GM23248 (cell line): ENCODE results near the gene FAM163B. TPM values are rescaled to one million over a fixed set of nuclear protein-coding genes. Genes with fewer than 3 reads are reported as not detected.

Source experiments
- DNase-seq: peaks from one replicate; pipeline ENCODE4 v3.0.0-alpha.2; 2015
- H2AFZ ChIP-seq: fragments of 200-600 bp; sonication (generic); 2 replicates; pipeline ENCODE4 v1.6.1; 2016; ENCODE audit warnings: antibody characterized with exemption
- H3F3A ChIP-seq: fragments of 200-600 bp; sonication (generic); 2 replicates; pipeline ENCODE4 v1.6.1; 2016; ENCODE audit warnings: mild to moderate bottlenecking, antibody characterized with exemption, mixed run types; ENCODE audit not compliant: insufficient read depth
- H3K27ac ChIP-seq: fragments of 200-600 bp; sonication (generic); 2 replicates; pipeline ENCODE4 v1.5.1; 2016; ENCODE audit warnings: mild to moderate bottlenecking
- H3K27me3 ChIP-seq: fragments of 200-600 bp; sonication (generic); replicated peaks from 2 replicates; pipeline ENCODE4 v1.6.1; 2016; ENCODE audit warnings: mild to moderate bottlenecking; ENCODE audit not compliant: insufficient read depth
- H3K36me3 ChIP-seq: fragments of 200-600 bp; sonication (generic); 2 replicates; pipeline ENCODE4 v1.6.1; 2016; ENCODE audit warnings: low read depth, mild to moderate bottlenecking
- H3K4me1 ChIP-seq: fragments of 200-600 bp; sonication (generic); 2 replicates; pipeline ENCODE4 v1.6.1; 2016; ENCODE audit warnings: mild to moderate bottlenecking; ENCODE audit not compliant: insufficient read depth
- H3K4me2 ChIP-seq: fragments of 200-600 bp; sonication (generic); one replicate; pipeline ENCODE4 v1.6.1; 2016; ENCODE audit warnings: mild to moderate bottlenecking; ENCODE audit not compliant: unreplicated experiment
- H3K4me3 ChIP-seq: fragments of 200-600 bp; sonication (generic); 2 replicates; pipeline ENCODE4 v1.5.1; 2016; ENCODE audit warnings: mild to moderate bottlenecking
- H3K79me2 ChIP-seq: fragments of 200-600 bp; sonication (generic); 2 replicates; pipeline ENCODE4 v1.6.1; 2016; ENCODE audit warnings: mild to moderate bottlenecking; ENCODE audit not compliant: insufficient read depth
- H3K9ac ChIP-seq: fragments of 200-600 bp; sonication (generic); 2 replicates; pipeline ENCODE4 v1.6.1; 2016; ENCODE audit warnings: mild to moderate bottlenecking
- H3K9me2 ChIP-seq: fragments of 200-600 bp; sonication (generic); 2 replicates; pipeline ENCODE4 v1.6.1; 2016; ENCODE audit warnings: mixed run types, mild to moderate bottlenecking, moderate library complexity; ENCODE audit not compliant: insufficient read depth
- H3K9me3 ChIP-seq: fragments of 200-600 bp; sonication (generic); one replicate; pipeline ENCODE4 v1.6.1; 2017; ENCODE audit warnings: low read depth
- H4K20me1 ChIP-seq: fragments of 200-600 bp; sonication (generic); 2 replicates; pipeline ENCODE4 v1.6.0; 2016; ENCODE audit not compliant: insufficient read depth
- EZH2 ChIP-seq: fragments of 200-600 bp; sonication (generic); IDR thresholded peaks from 2 replicates; pipeline ENCODE4 v1.6.1; 2018; ENCODE audit warnings: antibody characterized with exemption, mild to moderate bottlenecking; ENCODE audit not compliant: insufficient read depth, poor library complexity, severe bottlenecking
- EZH2phosphoT487 ChIP-seq: fragments of 200-600 bp; sonication (generic); IDR thresholded peaks from 2 replicates; pipeline ENCODE4 v1.6.1; 2018; ENCODE audit warnings: antibody characterized with exemption, moderate library complexity, mild to moderate bottlenecking, low read depth; ENCODE audit not compliant: insufficient read depth
- WGBS, 2 experiments: methylation state at CpG; one replicate each; pipeline ENCODE4 v1.1.6; 2015 to 2017; ENCODE audit warnings: low lambda C conversion rate in 2 of 2, low coverage in 1 of 2; ENCODE audit errors: missing lambda C conversion rate in 2 of 2; 5-methylcytosine and 5-hydroxymethylcytosine counted together
- in situ Hi-C: fragments of 300-500 bp; cut with MboI; formaldehyde crosslinking; loops from 2 replicates; pipeline ENCODE4 v1.15.0; 2020
- polyA plus RNA-seq: library from polyadenylated mRNA; unstranded; fragments of >200 nt; fragmentation: Nextera tagmentation; extraction: Ambion mirVana; gene quantifications from 2 replicates; pipeline ENCODE4 v1.2.1, GENCODE V29; 2016
- total RNA-seq: library from RNA; depleted of rRNA; stranded (reverse); fragments of >200 nt; shearing (Covaris generic); gene quantifications from 2 replicates; pipeline ENCODE4 v1.2.3, GENCODE V29; 2014

The FAM163B gene
- total and polyA plus RNA-seq, 2 experiments from 2014 or later, result not detected

DNA sequence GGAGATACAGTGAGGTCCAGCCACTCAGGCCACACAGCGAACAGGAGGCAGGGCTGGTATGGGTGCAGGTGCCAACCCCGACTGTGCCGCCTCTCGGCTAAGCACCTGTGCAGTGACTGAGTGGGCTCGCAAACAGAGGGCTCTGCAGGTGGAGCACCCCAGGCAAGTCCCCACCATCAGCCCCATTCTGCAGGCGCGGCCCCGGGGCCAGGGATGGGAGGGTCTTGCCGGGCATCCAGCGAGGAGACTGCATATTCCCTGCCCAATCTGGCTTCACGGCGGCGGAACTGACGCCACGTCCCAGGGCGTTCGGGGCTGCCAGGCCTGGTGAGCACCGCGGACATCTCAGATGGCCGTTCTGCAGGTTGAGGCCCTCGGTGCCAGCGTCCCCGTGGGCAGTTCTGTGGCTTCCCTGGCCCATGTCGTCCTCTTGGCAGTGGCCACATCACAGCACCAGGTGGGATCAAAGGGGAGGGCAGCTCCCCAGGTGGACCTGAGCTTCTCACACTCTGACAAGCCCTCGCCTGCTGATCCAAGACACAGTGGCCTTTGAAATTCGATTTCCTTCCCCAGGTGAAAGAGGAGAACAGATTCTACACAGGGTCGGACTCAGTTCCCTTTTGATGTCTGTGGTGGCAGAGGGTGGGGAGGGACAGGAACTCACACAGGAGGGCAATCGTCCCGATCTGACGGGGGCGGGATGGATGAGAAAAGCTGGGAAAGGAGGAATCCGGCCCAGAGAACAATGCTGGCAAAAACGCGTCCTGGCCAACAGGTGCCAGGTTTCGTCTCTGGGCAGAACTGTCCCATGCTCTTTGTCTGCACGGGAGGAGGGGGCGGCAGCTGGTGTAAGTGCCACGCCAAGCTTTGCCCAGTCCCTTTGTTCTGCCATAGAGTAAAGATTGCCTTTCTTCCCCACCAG, 45.8 kb upstream of the FAM163B start:
- H3K9ac ChIP-seq, result no peak overlapping the region
- H3K4me2 ChIP-seq, result no peak overlapping the region
- H3K27ac ChIP-seq, result no peak overlapping the region
- TF ChIP-seq EZH2, result no peak
- TF ChIP-seq EZH2phosphoT487, result no peak
- no peak overlapping the region for H2AFZ ChIP-seq
- no peaks in the 10 kb centered on the region for H3K36me3 ChIP-seq
- H3K4me1 ChIP-seq, result peaks cover 6% of the 10 kb centered on the region; the same call in 1 of the 2 replicates
- no peaks in the 10 kb centered on the region for H4K20me1 ChIP-seq
- 46 to 56% methylated on average over 26 to 38 of the region's 38 CpGs for WGBS, 2 experiments
- H3K27me3 ChIP-seq, result peaks cover 31% of the 10 kb centered on the region
- in situ Hi-C loops, result no loop called here
- no peak overlapping the region for H3K4me3 ChIP-seq
- no peaks in the 10 kb centered on the region for H3K9me2 ChIP-seq
- H3F3A ChIP-seq, result no peaks in the 10 kb centered on the region
- no peaks in the 10 kb centered on the region for H3K79me2 ChIP-seq
- DNase-seq, result no peak
- no peaks in the 10 kb centered on the region for H3K9me3 ChIP-seq

DNA sequence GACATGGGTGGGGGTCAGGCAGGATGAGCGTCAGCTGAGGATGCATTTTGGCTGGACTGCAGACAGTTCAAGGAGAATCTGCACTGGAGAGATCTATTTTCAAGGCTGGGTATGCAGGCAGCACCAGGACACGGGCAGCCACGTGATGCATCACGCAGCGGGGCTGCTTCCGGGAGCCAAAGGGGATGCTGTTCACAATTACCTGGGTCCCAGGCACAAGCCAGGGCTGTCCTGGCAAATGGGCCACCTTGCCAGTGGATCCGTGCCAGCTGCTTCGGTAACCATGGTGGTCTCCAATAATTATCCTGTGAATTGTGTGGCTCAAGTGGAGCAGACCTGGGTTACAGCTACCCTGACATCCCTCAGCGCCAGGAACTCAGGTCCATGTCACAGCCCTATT, 44.4 kb upstream of the FAM163B start:
- H3K4me3 ChIP-seq, result no peak overlapping the region
- H4K20me1 ChIP-seq, result no peaks in the 10 kb centered on the region
- H3K79me2 ChIP-seq, result no peaks in the 10 kb centered on the region
- WGBS, 2 experiments, result 40 to 45% methylated on average over 9 of the region's 9 CpGs
- H3K9me3 ChIP-seq, result no peaks in the 10 kb centered on the region
- no peaks in the 10 kb centered on the region for H3K36me3 ChIP-seq
- H3K4me2 ChIP-seq, result no peak overlapping the region
- peaks cover 2% of the 10 kb centered on the region; the same call in 1 of the 2 replicates for H3K4me1 ChIP-seq
- H3K27me3 ChIP-seq, result peaks cover 35% of the 10 kb centered on the region
- H3K27ac ChIP-seq, result no peak overlapping the region
- no peak overlapping the region for H2AFZ ChIP-seq
- no peaks in the 10 kb centered on the region for H3K9me2 ChIP-seq
- H3K9ac ChIP-seq, result no peak overlapping the region
- DNase-seq, result no peak
- no peak for TF ChIP-seq EZH2phosphoT487
- TF ChIP-seq EZH2, result no peak
- in situ Hi-C loops, result no loop called here
- H3F3A ChIP-seq, result no peaks in the 10 kb centered on the region

DNA sequence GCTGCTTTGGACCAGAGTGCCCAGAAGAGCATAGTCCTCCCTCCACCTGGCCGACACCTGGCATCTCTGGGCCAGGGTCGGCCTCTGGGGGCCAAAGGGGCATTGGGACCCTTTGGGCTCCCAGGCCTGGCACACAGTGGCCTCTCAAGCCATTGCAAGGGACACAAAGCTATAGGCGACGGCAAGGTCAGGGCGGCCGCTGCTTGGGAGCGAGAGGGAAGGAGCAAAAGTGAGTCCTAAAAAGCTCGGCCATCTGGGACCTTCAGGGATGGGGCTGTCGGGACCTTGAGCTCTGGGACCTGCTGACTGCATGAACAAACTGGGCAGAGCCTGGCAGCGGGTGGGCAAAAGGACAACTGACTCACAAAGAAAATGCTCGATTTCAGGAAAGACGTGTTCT, 40.8 kb upstream of the FAM163B start:
- H3K36me3 ChIP-seq, result no peaks in the 10 kb centered on the region
- H3K27me3 ChIP-seq, result peaks cover 43% of the 10 kb centered on the region
- H3K4me2 ChIP-seq, result no peak overlapping the region
- H3K4me3 ChIP-seq, result no peak overlapping the region
- no peaks in the 10 kb centered on the region for H3K9me3 ChIP-seq
- H2AFZ ChIP-seq, result no peak overlapping the region
- H3F3A ChIP-seq, result no peaks in the 10 kb centered on the region
- DNase-seq, result no peak
- in situ Hi-C loops, result no loop called here
- no peak overlapping the region for H3K27ac ChIP-seq
- H3K9ac ChIP-seq, result no peak overlapping the region
- no peaks in the 10 kb centered on the region for H3K4me1 ChIP-seq
- no peaks in the 10 kb centered on the region for H3K9me2 ChIP-seq
- H4K20me1 ChIP-seq, result no peaks in the 10 kb centered on the region
- no peaks in the 10 kb centered on the region for H3K79me2 ChIP-seq
- 69 to 72% methylated on average over 12 of the region's 12 CpGs for WGBS, 2 experiments
- TF ChIP-seq EZH2, result no peak
- no peak for TF ChIP-seq EZH2phosphoT487

DNA sequence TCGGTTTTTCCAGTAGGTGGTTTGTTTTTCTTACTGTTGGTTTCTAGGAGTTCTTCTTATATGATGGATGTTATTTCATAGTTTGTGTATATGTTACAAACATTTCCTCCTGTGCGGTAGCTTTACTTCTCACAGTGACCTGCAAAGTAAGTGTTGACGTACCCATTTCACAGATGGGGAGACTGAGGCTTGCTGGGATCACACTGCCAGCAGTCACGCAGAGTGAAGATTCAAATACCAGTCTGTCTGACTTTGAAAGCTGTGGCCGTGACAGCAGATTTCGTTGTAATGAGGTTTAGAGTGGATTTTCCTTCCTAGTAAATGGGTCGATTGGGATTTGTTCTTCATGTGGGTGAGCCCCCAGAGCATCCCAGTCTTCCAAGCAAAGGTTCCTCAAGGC, 40.0 kb upstream of the FAM163B start:
- Histone ChIP-seq H3K4me2 (no peak overlapping the region), H3F3A (no peaks in the 10 kb centered on the region), H3K4me3 (no peak overlapping the region), H4K20me1 (no peaks in the 10 kb centered on the region), H2AFZ (no peak overlapping the region), H3K27ac (no peak overlapping the region), H3K4me1 (no peaks in the 10 kb centered on the region), H3K9me2 (no peaks in the 10 kb centered on the region), H3K9ac (no peak overlapping the region), H3K9me3 (no peaks in the 10 kb centered on the region), H3K79me2 (no peaks in the 10 kb centered on the region), H3K27me3 (peaks cover 35% of the 10 kb centered on the region), H3K36me3 (no peaks in the 10 kb centered on the region)
- TF ChIP-seq EZH2phosphoT487 (no peak), EZH2 (no peak)
- no peak for DNase-seq
- in situ Hi-C loops, result no loop called here
- 53 to 57% methylated on average over 7 of the region's 7 CpGs for WGBS, 2 experiments
